AG04449 (cell line): ENCODE data around the gene CFAP299.

Experiments
- CTCF ChIA-PET: fragments of 350-600 bp; formaldehyde crosslinking; extraction: SDS; loops from one replicate; lab custom pipeline; 2021; ENCODE audit warnings: antibody characterized with exemption; lab: Yijun Ruan, JAX
- POLR2A ChIA-PET: fragments of 400-600, 350-600 bp; formaldehyde crosslinking; extraction: SDS; loops from one replicate; lab custom pipeline; 2020; ENCODE audit warnings: antibody characterized with exemption, inconsistent platforms; lab: Yijun Ruan, JAX
- DNase-seq: peaks from one replicate; pipeline ENCODE4 v3.0.0-alpha.2; 2010; ENCODE audit warnings: low read depth, low spot score
- H3K4me3 ChIP-seq: 2 replicates; pipeline ENCODE4 v1.5.1; 2011; ENCODE audit warnings: low read depth, mild to moderate bottlenecking, control low read depth, low read length
- CTCF ChIP-seq: IDR thresholded peaks from one replicate; pipeline ENCODE4 v1.5.1; 2011; ENCODE audit warnings: mild to moderate bottlenecking, moderate library complexity, low read length, control low read depth, inconsistent platforms; ENCODE audit not compliant: insufficient read depth; ENCODE audit errors: missing control alignments

CFAP299 gene

GRCh38 chr4:80921441-80921840 is 585.9 kb downstream of the CFAP299 start:
- no peak for DNase-seq
- POLR2A ChIA-PET, result no interaction called here
- H3K4me3 ChIP-seq, result no peak overlapping the region
- TF ChIP-seq CTCF, result no peak
- CTCF ChIA-PET, result interaction anchor here (1.3 kb wide), 1 partner anchor 69 kb away, joined by 4 read pairs; no protein-coding TSS in a partner anchor

GRCh38 chr4:80922941-80923340 is 587.4 kb downstream of the CFAP299 start:
- H3K4me3 ChIP-seq, result no peak overlapping the region
- ChIA-PET POLR2A (no interaction called here), CTCF (interaction anchor here (1.3 kb wide), 1 partner anchor 67 kb away, joined by 4 read pairs; no protein-coding TSS in a partner anchor)
- no peak for DNase-seq
- TF ChIP-seq CTCF, result no peak

- ChIA-PET POLR2A (no interaction called here), CTCF (interaction anchor here (1.8 kb wide), 1 partner anchor 28 kb away, joined by 4 read pairs; no protein-coding TSS in a partner anchor)
- no peak for DNase-seq
- TF ChIP-seq CTCF, result no peak
- H3K4me3 ChIP-seq, result no peak overlapping the region
Measured at GRCh38 chr4:80925293-80925692, 589.8 kb downstream of the CFAP299 start.

DNA sequence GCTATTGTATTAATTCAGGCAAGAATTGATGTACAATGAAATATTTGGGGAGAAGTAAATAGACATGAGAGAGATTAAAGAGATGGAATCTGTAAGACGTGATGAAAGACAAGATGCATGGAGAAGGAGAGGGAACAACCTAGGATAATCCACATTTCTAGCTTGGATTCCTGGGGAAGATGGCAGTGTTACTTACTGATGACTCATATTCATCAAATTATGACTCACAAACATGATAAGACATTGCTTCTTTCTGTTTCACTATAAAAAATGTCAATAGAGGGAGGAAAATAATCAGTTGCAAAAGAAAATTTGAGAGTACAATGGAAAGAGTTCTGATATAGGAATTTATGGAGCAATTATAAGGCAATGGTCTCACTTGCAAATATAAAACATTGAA is 590.9 kb downstream of the CFAP299 start:
- ChIA-PET CTCF (no interaction called here), POLR2A (no interaction called here)
- H3K4me3 ChIP-seq, result no peak overlapping the region
- DNase-seq, result no peak
- TF ChIP-seq CTCF, result no peak

- no peak for DNase-seq
- TF ChIP-seq CTCF, result no peak
- H3K4me3 ChIP-seq, result no peak overlapping the region
- CTCF ChIA-PET, result no interaction called here
- POLR2A ChIA-PET, result no interaction called here
Measured at GRCh38 chr4:80926891-80927290, 591.4 kb downstream of the CFAP299 start.

DNA sequence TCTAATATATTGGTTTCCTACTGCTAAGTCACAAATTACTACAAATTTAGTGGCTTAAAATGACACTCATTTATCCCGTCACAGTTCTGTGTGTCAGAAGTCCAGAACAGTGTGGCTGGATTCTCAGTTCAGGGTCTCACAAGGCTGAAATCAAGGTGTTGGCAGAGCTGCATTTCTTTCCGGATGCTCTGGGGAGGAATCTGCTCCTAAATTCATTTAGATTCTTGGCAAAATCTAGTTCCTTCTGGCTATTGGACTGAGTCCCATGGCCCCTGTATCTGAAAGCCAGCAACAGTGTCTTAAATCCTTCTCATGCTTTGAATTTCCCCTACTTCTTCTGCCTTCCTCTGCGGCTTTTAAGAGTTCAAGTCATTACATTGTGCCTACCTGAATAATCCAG is 591.9 kb downstream of the CFAP299 start:
- CTCF ChIA-PET, result no interaction called here
- TF ChIP-seq CTCF, result no peak
- POLR2A ChIA-PET, result no interaction called here
- H3K4me3 ChIP-seq, result no peak overlapping the region
- no peak for DNase-seq
